PC-3 (cell line): Measurements from ENCODE around the gene PKP2. TPM values are rescaled to one million over a fixed set of nuclear protein-coding genes. Genes with fewer than 3 reads are reported as not detected.

Experiments
- ATAC-seq: fragments of 200-7000 bp; cut with Tn5 transposase; 2 replicates; pipeline ENCODE4 v1.9.1; 2020; ENCODE audit warnings: mild to moderate bottlenecking, moderate library complexity
- BruUV-seq: library from RNA; stranded (reverse); fragments of 400-500 nt; replicated peaks from 2 replicates; lab custom pipeline; 2021; lab: Mats Ljungman, UMichigan
- CTCF ChIA-PET: fragments of 300-600 bp; sonication (Branson Sonifier 250); formaldehyde crosslinking; loops from one replicate; lab custom pipeline; 2022; ENCODE audit warnings: antibody characterized with exemption; lab: Charles Lee
- POLR2A ChIA-PET: fragments of 300-600 bp; sonication (Branson Sonifier 250); formaldehyde crosslinking; loops from one replicate; lab custom pipeline; 2022; ENCODE audit warnings: antibody characterized with exemption; ENCODE audit not compliant: unreplicated experiment; lab: Charles Lee
- DNase-seq: peaks from one replicate; pipeline ENCODE4 v3.0.0-alpha.2; 2015
- H2AFZ ChIP-seq: fragments of 300-600 bp; sonication (generic); 2 replicates; pipeline ENCODE4 v1.6.0; 2016; ENCODE audit warnings: antibody characterized with exemption, low read length
- H3F3A ChIP-seq: fragments of 300-600 bp; sonication (generic); one replicate; pipeline ENCODE4 v1.6.0; 2017; ENCODE audit warnings: antibody characterized with exemption, low read length, control low read depth, mild to moderate bottlenecking; ENCODE audit not compliant: unreplicated experiment
- H3K27ac ChIP-seq: fragments of 300-600 bp; sonication (generic); 2 replicates; pipeline ENCODE4 v1.5.1; 2016; ENCODE audit warnings: mild to moderate bottlenecking, low read length
- H3K27me3 ChIP-seq: fragments of 300-600 bp; sonication (generic); 2 replicates; pipeline ENCODE4 v1.6.1; 2016; ENCODE audit warnings: low read length, mixed read lengths
- H3K36me3 ChIP-seq: fragments of 300-600 bp; sonication (generic); 2 replicates; pipeline ENCODE4 v1.6.1; 2016; ENCODE audit warnings: low read depth, mixed run types, low read length, mixed read lengths
- H3K4me1 ChIP-seq: fragments of 300-600 bp; sonication (generic); 2 replicates; pipeline ENCODE4 v1.5.1; 2016; ENCODE audit warnings: low read length; ENCODE audit not compliant: insufficient read depth
- H3K4me2 ChIP-seq: fragments of 300-600 bp; sonication (generic); 2 replicates; pipeline ENCODE4 v1.6.0; 2016; ENCODE audit warnings: low read length
- H3K4me3 ChIP-seq: fragments of 300-600 bp; sonication (generic); 2 replicates; pipeline ENCODE4 v1.5.1; 2016; ENCODE audit warnings: mild to moderate bottlenecking, low read length, mixed read lengths
- H3K79me2 ChIP-seq: fragments of 300-600 bp; sonication (generic); 2 replicates; pipeline ENCODE4 v1.6.1; 2017; ENCODE audit warnings: low read length, mixed read lengths
- H3K9ac ChIP-seq: fragments of 300-600 bp; sonication (generic); 2 replicates; pipeline ENCODE4 v1.6.0; 2016; ENCODE audit warnings: mild to moderate bottlenecking, low read length
- H3K9me2 ChIP-seq: fragments of 300-600 bp; sonication (generic); replicated peaks from 2 replicates; pipeline ENCODE4 v1.6.1; 2016; ENCODE audit warnings: mixed run types, low read length, mixed read lengths
- H3K9me3 ChIP-seq: fragments of 300-600 bp; sonication (generic); 2 replicates; pipeline ENCODE4 v1.6.1; 2016; ENCODE audit warnings: low read length, mixed read lengths
- H4K20me1 ChIP-seq: fragments of 300-600 bp; sonication (generic); 2 replicates; pipeline ENCODE4 v1.6.1; 2016; ENCODE audit warnings: low read length, mixed read lengths
- CTCF ChIP-seq: fragments of 300-600 bp; sonication (generic); conservative IDR thresholded peaks from 2 replicates; pipeline ENCODE4 v1.5.1; 2017; ENCODE audit warnings: antibody characterized with exemption, low read depth, mild to moderate bottlenecking, low read length
- EZH2 ChIP-seq: fragments of 300-600 bp; sonication (generic); IDR thresholded peaks from one replicate; pipeline ENCODE4 v1.6.1; 2017; ENCODE audit warnings: antibody characterized with exemption, mild to moderate bottlenecking, low read length; ENCODE audit not compliant: unreplicated experiment
- EZH2phosphoT487 ChIP-seq: fragments of 300-600 bp; sonication (generic); IDR thresholded peaks from 2 replicates; pipeline ENCODE4 v1.6.1; 2018; ENCODE audit warnings: mild to moderate bottlenecking, antibody characterized with exemption, low read length, borderline replicate concordance
- intact Hi-C: fragments of 100-400 bp; cut with micrococcal nuclease; formaldehyde crosslinking; loops from 2 replicates; pipeline ENCODE4 v1.9.0; 2023
- total RNA-seq: library from RNA; depleted of rRNA; stranded (reverse); fragments of >200 nt; gene quantifications from 2 replicates; pipeline ENCODE4 v1.2.3, GENCODE V29; 2014

The PKP2 gene
- total RNA-seq, 1 experiment from 2014 or later = 12.7 TPM

DNA sequence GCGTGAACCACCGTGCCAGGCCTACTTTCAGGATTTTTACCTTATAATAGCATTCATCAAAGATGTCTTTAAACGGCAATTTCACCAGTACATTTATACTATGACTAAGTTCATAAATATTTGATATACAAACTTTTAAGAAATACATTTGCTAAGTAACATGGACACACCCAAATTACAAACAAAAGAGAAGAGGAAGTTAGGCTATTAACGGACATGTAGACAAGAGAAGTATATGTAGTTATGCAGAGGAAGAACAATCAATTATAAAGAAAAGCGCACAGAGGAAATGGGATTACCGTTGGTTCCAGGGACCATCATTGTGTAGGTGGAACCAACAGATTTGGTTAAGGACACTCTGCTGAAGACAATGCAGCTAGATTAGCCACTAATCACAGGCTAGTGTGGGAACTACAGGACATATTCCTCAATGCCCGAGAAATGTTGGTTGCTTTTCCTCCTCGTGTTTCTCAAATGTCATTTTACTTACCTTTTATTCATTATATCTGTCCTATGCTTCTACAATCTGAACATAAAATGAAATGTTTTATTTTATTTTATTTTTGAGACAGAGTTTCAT lies 24.0 kb upstream of the PKP2 start:
- Histone ChIP-seq H3K27ac (peak overlapping the region; percentile 97), H3K4me2 (peak overlapping the region; percentile 79), H3K9me2 (no peaks in the 10 kb centered on the region), H3K79me2 (no peaks in the 10 kb centered on the region), H3K9ac (peak overlapping the region; percentile 57), H3K4me3 (no peak overlapping the region; the same call in 1 of the 2 replicates), H3K36me3 (no peaks in the 10 kb centered on the region), H3F3A (peaks cover 8% of the 10 kb centered on the region), H4K20me1 (no peaks in the 10 kb centered on the region), H3K4me1 (peaks cover 48% of the 10 kb centered on the region), H2AFZ (no peak overlapping the region), H3K27me3 (no peaks in the 10 kb centered on the region), H3K9me3 (no peaks in the 10 kb centered on the region)
- ATAC-seq (peak; percentile 73), DNase-seq (peak; percentile 79)
- intact Hi-C loops = loop anchor here (2.0 kb wide), 1 partner anchor 26 kb away; no protein-coding TSS in a partner anchor
- no peak for TF ChIP-seq EZH2phosphoT487
- TF ChIP-seq CTCF = no peak
- no peak for TF ChIP-seq EZH2
- CTCF ChIA-PET = interaction anchor here (1.3 kb wide), 1 partner anchor 166 kb away, joined by 3 read pairs; no protein-coding TSS in a partner anchor
- POLR2A ChIA-PET = no interaction called here
- TSS peak; percentile 88 for BruUV-seq

- Histone ChIP-seq H3K79me2 (no peaks in the 10 kb centered on the region), H3K27ac (peak overlapping the region; percentile 97), H3K9ac (peak overlapping the region; percentile 57), H3K4me2 (peak overlapping the region; percentile 79), H3F3A (peaks cover 8% of the 10 kb centered on the region), H3K36me3 (no peaks in the 10 kb centered on the region), H3K4me1 (peaks cover 48% of the 10 kb centered on the region), H3K27me3 (no peaks in the 10 kb centered on the region), H3K4me3 (no peak overlapping the region), H4K20me1 (no peaks in the 10 kb centered on the region), H2AFZ (peak overlapping the region; percentile 25; the same call in 1 of the 2 replicates), H3K9me3 (no peaks in the 10 kb centered on the region), H3K9me2 (no peaks in the 10 kb centered on the region)
- ChIA-PET CTCF (interaction anchor here (1.0 to 1.2 kb wide), 2 partner anchors 22 to 164 kb away, joined by 3 to 6 read pairs; partner anchors contain the start of genes PKP2 and YARS2), POLR2A (interaction anchor here (0.6 kb wide), 1 partner anchor 51 kb away, joined by 3 read pairs; no protein-coding TSS in a partner anchor)
- intact Hi-C loops = loop anchor here (1.0 to 5.0 kb wide), 4 partner anchors 22 to 287 kb away; no protein-coding TSS in a partner anchor
- TF ChIP-seq EZH2 = no peak
- TF ChIP-seq CTCF = peak; percentile 54
- peak; percentile 72 for DNase-seq
- peak; percentile 17 for ATAC-seq
- no TSS peak for BruUV-seq
These were observed 22.6 kb upstream of the PKP2 start for GRCh38 chr12:32918890-32919801.
